A549 (cell line): ENCODE results near the gene INPP5A. TPM values are rescaled to one million over a fixed set of nuclear protein-coding genes. Genes with fewer than 3 reads are reported as not detected.

Source experiments
- ATAC-seq, 2 experiments: fragments of 200-7000 bp in 1 of 2; fragments of >200 bp in 1 of 2; cut with Nextera tagmentation in 1 of 2; cut with Tn5 transposase in 1 of 2; 3 replicates each; pipeline versions ENCODE4 v1.8.0 to v1.9.1; 2018 to 2020; ENCODE audit warnings: mild to moderate bottlenecking in 1 of 2, moderate library complexity in 1 of 2
- CTCF ChIA-PET: fragments of 300-600 bp; sonication (Branson Sonifier 250); formaldehyde crosslinking; extraction: SDS; loops from one replicate; lab custom pipeline; 2021; ENCODE audit warnings: antibody characterized with exemption, inconsistent platforms; lab: Yijun Ruan, JAX
- POLR2A ChIA-PET: fragments of 350-600 bp; formaldehyde crosslinking; extraction: SDS; loops from one replicate; lab custom pipeline; 2021; ENCODE audit warnings: antibody characterized with exemption, inconsistent platforms; lab: Yijun Ruan, JAX
- DNase-seq, 2 experiments: peaks; one replicate each; pipeline versions ENCODE4 v3.0.0 to v3.0.0-alpha.2; 2011 to 2016; ENCODE audit warnings: low read depth in 1 of 2, low spot score in 1 of 2
- FAIRE-seq: peaks from 2 replicates; lab custom pipeline; 2011; peaks lifted over from hg19 to GRCh38; lab: Jason Lieb, UNC
- H3K27ac ChIP-seq, 2 experiments: fragments of >200 bp; sonication (Bioruptor Twin); formaldehyde crosslinking; 3 replicates each; pipeline ENCODE4 v1.5.1; 2016 to 2017
- H3K4me1 ChIP-seq: fragments of >200 bp; sonication (Bioruptor Twin); formaldehyde crosslinking; 3 replicates; pipeline ENCODE4 v1.6.1; 2016
- H3K4me2 ChIP-seq: fragments of >200 bp; sonication (Bioruptor Twin); formaldehyde crosslinking; 3 replicates; pipeline ENCODE4 v1.6.1; 2016
- H3K4me3 ChIP-seq: fragments of >200 bp; sonication (Bioruptor Twin); formaldehyde crosslinking; 3 replicates; pipeline ENCODE4 v1.5.1; 2016
- H3K9me3 ChIP-seq: fragments of >200 bp; sonication (Bioruptor Twin); formaldehyde crosslinking; 3 replicates; pipeline ENCODE4 v1.6.1; 2016
- BHLHE40 ChIP-seq: IDR thresholded peaks from 2 replicates; pipeline ENCODE4 v1.6.1; 2012; ENCODE audit warnings: low read depth, low read length, inconsistent platforms
- CEBPB ChIP-seq, 2 experiments: fragments of >200 bp in 1 of 2; sonication (Bioruptor Twin) in 1 of 2; formaldehyde crosslinking in 1 of 2; IDR thresholded peaks; 2 replicates each; pipeline ENCODE4 v1.6.1; 2012 to 2016
- CHD2 ChIP-seq: fragments of 150-350 bp; IDR thresholded peaks from 2 replicates; pipeline ENCODE4 v1.6.1; 2014; ENCODE audit warnings: low read length; ENCODE audit not compliant: partially characterized antibody
- CHD4 ChIP-seq: fragments of 200-600 bp; sonication (generic); IDR thresholded peaks from 2 replicates; pipeline ENCODE4 v1.6.1; 2016; ENCODE audit warnings: antibody characterized with exemption, mild to moderate bottlenecking, borderline replicate concordance
- FOSL2 ChIP-seq, 2 experiments: fragments of 450-650 bp in 1 of 2; fragments of >200 bp in 1 of 2; sonication (Bioruptor Twin) in 1 of 2; formaldehyde crosslinking; IDR thresholded peaks; 2 replicates each; pipeline versions ENCODE4 v1.5.0 to v1.6.1; 2016 to 2020; ENCODE audit warnings: mild to moderate bottlenecking in 1 of 2, moderate library complexity in 1 of 2
- HDAC2 ChIP-seq: fragments of 200-600 bp; sonication (generic); IDR thresholded peaks from 2 replicates; pipeline ENCODE4 v1.6.1; 2016
- HOXB5 ChIP-seq: fragments of 250-450 bp; sonication (Bioruptor Pico); IDR thresholded peaks from 2 replicates; pipeline ENCODE4 v1.5.0; 2020; ENCODE audit warnings: mild to moderate bottlenecking, moderate library complexity
- JUNB ChIP-seq: fragments of >200 bp; sonication (Bioruptor Twin); formaldehyde crosslinking; IDR thresholded peaks from 2 replicates; pipeline ENCODE4 v1.6.1; 2016
- KDM1A ChIP-seq: fragments of 200-600 bp; sonication (generic); IDR thresholded peaks from 2 replicates; pipeline ENCODE4 v1.6.1; 2016; ENCODE audit warnings: low read depth, mild to moderate bottlenecking
- MAFK ChIP-seq: fragments of 450-650 bp; IDR thresholded peaks from 2 replicates; pipeline ENCODE4 v1.6.1; 2014; ENCODE audit not compliant: partially characterized antibody
- MAZ ChIP-seq: fragments of 150-350 bp; IDR thresholded peaks from 2 replicates; pipeline ENCODE4 v1.6.1; 2014; ENCODE audit warnings: antibody characterized with exemption, low read depth, low read length, borderline replicate concordance
- MYC ChIP-seq: IDR thresholded peaks from 2 replicates; pipeline ENCODE4 v1.6.1; 2012; ENCODE audit warnings: mild to moderate bottlenecking, inconsistent platforms, low read length, improper control_type of control experiment, borderline replicate concordance
- NFE2L2 ChIP-seq: fragments of 150-350 bp; conservative IDR thresholded peaks from 2 replicates; pipeline ENCODE4 v1.6.1; 2014; ENCODE audit warnings: low read length
- PHF8 ChIP-seq: fragments of 200-600 bp; sonication (generic); IDR thresholded peaks from 2 replicates; pipeline ENCODE4 v1.6.1; 2016; ENCODE audit warnings: low read depth, mild to moderate bottlenecking, antibody characterized with exemption, moderate library complexity, borderline replicate concordance
- POLR2AphosphoS2 ChIP-seq: conservative IDR thresholded peaks from 2 replicates; pipeline ENCODE4 v1.6.1; 2012; ENCODE audit warnings: low read length, improper control_type of control experiment, inconsistent platforms
- RNF2 ChIP-seq: fragments of 200-600 bp; sonication (generic); IDR thresholded peaks from 2 replicates; pipeline ENCODE4 v1.6.1; 2016; ENCODE audit warnings: low read depth, mild to moderate bottlenecking, antibody characterized with exemption, moderate library complexity, borderline replicate concordance
- SMC3 ChIP-seq: fragments of >200 bp; sonication (Bioruptor Twin); formaldehyde crosslinking; IDR thresholded peaks from 3 replicates; pipeline ENCODE4 v1.6.1; 2018; ENCODE audit warnings: inconsistent platforms
- ZFP36 ChIP-seq: fragments of 450-650 bp; IDR thresholded peaks from 2 replicates; pipeline ENCODE4 v1.6.1; 2014; ENCODE audit warnings: borderline replicate concordance; ENCODE audit not compliant: partially characterized antibody
- ZSCAN20 ChIP-seq: fragments of 250-450 bp; sonication (Bioruptor Pico); IDR thresholded peaks from 2 replicates; pipeline ENCODE4 v1.8.0; 2022; ENCODE audit warnings: mild to moderate bottlenecking, moderate library complexity
- WGBS: methylation state at CpG from one replicate; pipeline ENCODE4 v1.1.6; 2017; ENCODE audit errors: missing lambda C conversion rate; 5-methylcytosine and 5-hydroxymethylcytosine counted together
- polyA plus RNA-seq, 4 experiments: library from polyadenylated mRNA; depleted of rRNA in 3 of 4; stranded (reverse); fragments of >200 nt; fragmentation: RNase III in 1 of 4; extraction: RNeasy Plus Mini Kit Qiagen cat#74134 plus additional on column Dnase treatment in 1 of 4; gene quantifications; 2 replicates in 3 of 4; 3 replicates in 1 of 4; pipeline ENCODE4 v1.2.3, GENCODE V29; 2011 to 2017
- TF ChIP-seq, protein P1 (sequence below): fragments of 250-450 bp; sonication (Bioruptor Pico); IDR thresholded peaks from 2 replicates; pipeline ENCODE4 v1.5.0; 2020; ENCODE audit warnings: low read depth, mild to moderate bottlenecking, moderate library complexity
- TF ChIP-seq, protein P2 (sequence below): IDR thresholded peaks from 2 replicates; pipeline ENCODE4 v1.6.1; 2012; ENCODE audit warnings: low read depth, borderline replicate concordance
- TF ChIP-seq, protein P3 (sequence below): fragments of 150-350 bp; IDR thresholded peaks from 2 replicates; pipeline ENCODE4 v1.6.1; 2014; ENCODE audit warnings: low read depth, mild to moderate bottlenecking, low read length
- TF ChIP-seq, protein P4 (sequence below): fragments of >200 bp; sonication (Bioruptor Twin); formaldehyde crosslinking; IDR thresholded peaks from 3 replicates; pipeline ENCODE4 v1.6.1; 2016

Gene INPP5A
- polyA plus RNA-seq, 2 of the 4 experiments (the other 2 are of a cell fraction) = 13.7 to 15.1 TPM

DNA sequence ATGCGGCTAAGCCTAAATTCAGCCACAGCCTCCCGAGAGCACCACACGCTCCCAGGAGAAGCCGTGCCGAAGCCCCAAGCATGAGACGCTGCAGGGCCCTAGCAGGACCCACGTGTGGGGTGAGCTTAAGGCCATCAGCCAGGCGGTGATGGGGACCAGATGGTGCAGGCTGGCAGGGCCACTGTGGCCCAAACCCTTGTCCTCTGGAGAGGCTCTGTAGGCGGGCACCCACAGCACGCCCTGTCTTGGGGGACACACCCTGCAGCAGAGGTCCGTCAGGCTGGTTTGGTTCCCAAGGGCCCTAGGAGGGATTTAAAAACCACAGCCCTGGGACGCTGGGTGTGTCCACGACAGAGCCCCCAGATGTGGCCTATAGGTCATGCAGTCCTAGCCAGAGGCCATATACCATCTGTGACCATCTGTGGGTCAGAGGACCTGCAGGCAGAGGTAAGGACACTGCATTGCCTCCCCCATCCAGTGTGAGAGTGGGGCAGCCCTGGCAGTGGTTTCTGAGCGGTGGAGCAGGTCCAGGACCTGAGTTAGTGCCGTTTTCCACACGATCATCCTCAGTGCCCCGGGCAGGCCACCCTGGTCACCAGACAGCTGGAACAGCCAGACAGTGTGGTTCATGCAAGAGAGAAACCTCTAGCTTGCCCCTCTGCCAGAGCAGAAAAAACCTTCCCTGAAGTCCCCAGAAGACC is 39.6 kb upstream of the INPP5A start:
- TF ChIP-seq, protein P1, sequence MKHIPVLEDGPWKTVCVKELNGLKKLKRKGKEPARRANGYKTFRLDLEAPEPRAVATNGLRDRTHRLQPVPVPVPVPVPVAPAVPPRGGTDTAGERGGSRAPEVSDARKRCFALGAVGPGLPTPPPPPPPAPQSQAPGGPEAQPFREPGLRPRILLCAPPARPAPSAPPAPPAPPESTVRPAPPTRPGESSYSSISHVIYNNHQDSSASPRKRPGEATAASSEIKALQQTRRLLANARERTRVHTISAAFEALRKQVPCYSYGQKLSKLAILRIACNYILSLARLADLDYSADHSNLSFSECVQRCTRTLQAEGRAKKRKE (CRISPR knock-in tag) = no peak
- TF ChIP-seq POLR2AphosphoS2 = no peak
- TF ChIP-seq MAFK = no peak
- no peak for TF ChIP-seq FOSL2 (IDR thresholded peaks at IDR 0.05)
- TF ChIP-seq FOSL2 (CRISPR knock-in tag; IDR thresholded peaks at IDR 0.05) = no peak
- no peak for TF ChIP-seq JUNB
- no peak for TF ChIP-seq SMC3
- no peak for TF ChIP-seq CEBPB (IDR thresholded peaks at IDR 0.05)
- TF ChIP-seq, protein P2, sequence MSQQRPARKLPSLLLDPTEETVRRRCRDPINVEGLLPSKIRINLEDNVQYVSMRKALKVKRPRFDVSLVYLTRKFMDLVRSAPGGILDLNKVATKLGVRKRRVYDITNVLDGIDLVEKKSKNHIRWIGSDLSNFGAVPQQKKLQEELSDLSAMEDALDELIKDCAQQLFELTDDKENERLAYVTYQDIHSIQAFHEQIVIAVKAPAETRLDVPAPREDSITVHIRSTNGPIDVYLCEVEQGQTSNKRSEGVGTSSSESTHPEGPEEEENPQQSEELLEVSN = no peak
- TF ChIP-seq, protein P3, sequence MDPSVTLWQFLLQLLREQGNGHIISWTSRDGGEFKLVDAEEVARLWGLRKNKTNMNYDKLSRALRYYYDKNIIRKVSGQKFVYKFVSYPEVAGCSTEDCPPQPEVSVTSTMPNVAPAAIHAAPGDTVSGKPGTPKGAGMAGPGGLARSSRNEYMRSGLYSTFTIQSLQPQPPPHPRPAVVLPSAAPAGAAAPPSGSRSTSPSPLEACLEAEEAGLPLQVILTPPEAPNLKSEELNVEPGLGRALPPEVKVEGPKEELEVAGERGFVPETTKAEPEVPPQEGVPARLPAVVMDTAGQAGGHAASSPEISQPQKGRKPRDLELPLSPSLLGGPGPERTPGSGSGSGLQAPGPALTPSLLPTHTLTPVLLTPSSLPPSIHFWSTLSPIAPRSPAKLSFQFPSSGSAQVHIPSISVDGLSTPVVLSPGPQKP = no peak
- TF ChIP-seq MAZ = no peak
- no peak for TF ChIP-seq HOXB5 (CRISPR knock-in tag)
- TF ChIP-seq CHD4 = no peak
- no peak for TF ChIP-seq MYC
- POLR2A ChIA-PET = no interaction called here
- DNase-seq (no peak), FAIRE-seq (no peak), ATAC-seq (no peak)
- Histone ChIP-seq H3K4me1 (0 out of 3 replicates have a peak, but pooled peaks cover 3% of the 10 kb centered on the region), H3K4me2 (no peak overlapping the region), H3K27ac (no peak overlapping the region), H3K9me3 (no peaks in the 10 kb centered on the region), H3K4me3 (no peak overlapping the region)
- 53% methylated on average over 13 of the region's 17 CpGs for WGBS
- CTCF ChIA-PET = no interaction called here

DNA sequence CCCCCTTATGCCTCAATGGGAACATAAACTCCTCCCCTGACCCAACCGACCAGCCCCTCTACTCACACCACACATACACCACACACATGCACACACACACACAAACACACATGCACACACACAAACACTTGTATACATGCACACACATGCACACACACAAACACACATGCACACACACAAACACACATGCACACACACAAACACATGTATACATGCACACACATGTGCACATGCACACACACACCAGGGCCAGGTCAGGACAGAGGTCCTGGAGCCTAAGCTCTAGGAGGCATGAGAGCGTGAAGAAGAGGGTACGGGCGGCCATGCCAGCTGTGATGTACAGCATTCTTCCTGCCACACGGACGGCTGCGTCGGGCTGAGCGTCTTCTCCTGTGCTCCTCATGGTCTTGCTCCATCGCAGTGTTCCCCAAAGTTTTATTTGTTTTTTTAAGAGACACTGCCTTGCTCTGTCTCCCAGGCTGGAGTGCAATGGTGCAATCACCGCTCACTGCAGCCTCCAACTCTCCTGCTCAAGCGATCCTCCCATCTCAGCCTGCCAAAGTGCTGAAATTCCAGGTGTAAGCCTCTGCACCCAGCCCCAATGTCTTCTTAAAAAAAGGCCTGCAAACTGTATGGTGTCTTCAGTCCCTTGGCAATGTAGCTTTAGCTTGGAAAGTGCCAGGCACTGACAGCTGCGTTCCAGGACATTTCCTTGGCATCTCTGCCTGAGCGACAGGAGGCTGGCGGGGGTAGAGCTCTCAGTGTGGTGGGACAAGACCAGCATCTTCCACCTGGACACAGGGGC is 38.8 kb upstream of the INPP5A start:
- H3K4me2 ChIP-seq = no peak overlapping the region
- H3K4me1 ChIP-seq = 0 out of 3 replicates have a peak, but pooled peaks cover 3% of the 10 kb centered on the region
- 69% methylated on average over 15 of the region's 15 CpGs for WGBS
- POLR2A ChIA-PET = no interaction called here
- no peak overlapping the region for H3K4me3 ChIP-seq
- CTCF ChIA-PET = interaction anchor here (1.4 kb wide), 1 partner anchor 44 kb away, joined by 3 read pairs; no protein-coding TSS in a partner anchor
- no peaks in the 10 kb centered on the region for H3K9me3 ChIP-seq
- FAIRE-seq (no peak), DNase-seq (no peak), ATAC-seq (no peak)
- TF ChIP-seq, protein P3 = no peak
- TF ChIP-seq ZFP36 = no peak
- no peak for TF ChIP-seq MAFK
- TF ChIP-seq, protein P4, sequence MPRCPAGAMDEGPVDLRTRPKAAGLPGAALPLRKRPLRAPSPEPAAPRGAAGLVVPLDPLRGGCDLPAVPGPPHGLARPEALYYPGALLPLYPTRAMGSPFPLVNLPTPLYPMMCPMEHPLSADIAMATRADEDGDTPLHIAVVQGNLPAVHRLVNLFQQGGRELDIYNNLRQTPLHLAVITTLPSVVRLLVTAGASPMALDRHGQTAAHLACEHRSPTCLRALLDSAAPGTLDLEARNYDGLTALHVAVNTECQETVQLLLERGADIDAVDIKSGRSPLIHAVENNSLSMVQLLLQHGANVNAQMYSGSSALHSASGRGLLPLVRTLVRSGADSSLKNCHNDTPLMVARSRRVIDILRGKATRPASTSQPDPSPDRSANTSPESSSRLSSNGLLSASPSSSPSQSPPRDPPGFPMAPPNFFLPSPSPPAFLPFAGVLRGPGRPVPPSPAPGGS = no peak
- TF ChIP-seq KDM1A = no peak
- TF ChIP-seq CHD2 = no peak
- no peak for TF ChIP-seq HDAC2
- TF ChIP-seq RNF2 = no peak
- TF ChIP-seq PHF8 = no peak
- TF ChIP-seq NFE2L2 = no peak
- TF ChIP-seq ZSCAN20 (CRISPR knock-in tag) = no peak
- TF ChIP-seq POLR2AphosphoS2 = no peak
- TF ChIP-seq BHLHE40 = no peak
- no peak overlapping the region for H3K27ac ChIP-seq
